Mucosa of rectum (tissue), 2 donors: Measurements from ENCODE around the gene APBB2.
"Not testable (repeated sequence)": the region's sequence is repeated elsewhere in the genome, so short reads cannot be mapped to it uniquely, and the experiment has no call there.

ENCODE experiments used
- H3K27ac ChIP-seq, 2 donors: one replicate each; pipeline ENCODE4 v1.7.0; 2013; ENCODE audit warnings: inconsistent platforms in 2 of 2, low read depth in 2 of 2, low read length in 2 of 2
- H3K27me3 ChIP-seq, 2 donors: one replicate each; pipeline ENCODE4 v1.7.0; 2013; ENCODE audit warnings: low read length in 2 of 2; ENCODE audit not compliant: control insufficient read depth in 2 of 2, insufficient read depth in 2 of 2
- H3K36me3 ChIP-seq, 2 donors: one replicate each; pipeline ENCODE4 v1.7.0; 2013; ENCODE audit warnings: low read length in 2 of 2; ENCODE audit not compliant: control insufficient read depth in 2 of 2, insufficient read depth in 2 of 2
- H3K4me1 ChIP-seq, 2 donors: one replicate each; pipeline ENCODE4 v1.7.0; 2013; ENCODE audit warnings: low read length in 2 of 2, mild to moderate bottlenecking in 1 of 2; ENCODE audit not compliant: control insufficient read depth in 2 of 2, insufficient read depth in 2 of 2
- H3K4me3 ChIP-seq, 2 donors: one replicate each; pipeline ENCODE4 v1.7.0; 2013; ENCODE audit warnings: low read length in 2 of 2
- H3K9ac ChIP-seq, 2 donors: one replicate each; pipeline ENCODE4 v1.7.0; 2013; ENCODE audit warnings: low read length in 2 of 2, low read depth in 1 of 2, mild to moderate bottlenecking in 1 of 2
- H3K9me3 ChIP-seq, 2 donors: one replicate each; pipeline ENCODE4 v1.7.0; 2013; ENCODE audit warnings: low read length in 2 of 2; ENCODE audit not compliant: control insufficient read depth in 2 of 2
- donor health status: healthy.
- donor health status: Normal muscosa, but diverticular disease.

APBB2 gene

GRCh38 chr4:40994321-40994720 is 220.0 kb downstream of the APBB2 start:
- not testable (repeated sequence) for H3K27ac ChIP-seq, H3K9me3 ChIP-seq, H3K4me3 ChIP-seq, H3K36me3 ChIP-seq, H3K9ac ChIP-seq, H3K27me3 ChIP-seq, H3K4me1 ChIP-seq

GRCh38 chr4:40993296-40993693 is 221.0 kb downstream of the APBB2 start:
- not testable (repeated sequence) for H3K27me3 ChIP-seq, H3K4me1 ChIP-seq, H3K9ac ChIP-seq, H3K27ac ChIP-seq, H3K9me3 ChIP-seq, H3K36me3 ChIP-seq, H3K4me3 ChIP-seq

GRCh38 chr4:40992472-40993295 is 221.7 kb downstream of the APBB2 start:
- Histone ChIP-seq H3K4me1 (no peaks in the 10 kb centered on the region), H3K27ac (no peak overlapping the region), H3K4me3 (no peak overlapping the region), H3K9me3 (no peaks in the 10 kb centered on the region), H3K27me3 (no peaks in the 10 kb centered on the region), H3K9ac (no peak overlapping the region), H3K36me3 (no peaks in the 10 kb centered on the region)

- H3K27me3 ChIP-seq = no peaks in the 10 kb centered on the region
- H3K4me1 ChIP-seq = no peaks in the 10 kb centered on the region
- no peaks in the 10 kb centered on the region for H3K9me3 ChIP-seq
- H3K27ac ChIP-seq = no peak overlapping the region
- no peaks in the 10 kb centered on the region for H3K36me3 ChIP-seq
- H3K9ac ChIP-seq = no peak overlapping the region
- H3K4me3 ChIP-seq = no peak overlapping the region
Observed at GRCh38 chr4:40991908-40992307, 222.4 kb downstream of the APBB2 start.

DNA sequence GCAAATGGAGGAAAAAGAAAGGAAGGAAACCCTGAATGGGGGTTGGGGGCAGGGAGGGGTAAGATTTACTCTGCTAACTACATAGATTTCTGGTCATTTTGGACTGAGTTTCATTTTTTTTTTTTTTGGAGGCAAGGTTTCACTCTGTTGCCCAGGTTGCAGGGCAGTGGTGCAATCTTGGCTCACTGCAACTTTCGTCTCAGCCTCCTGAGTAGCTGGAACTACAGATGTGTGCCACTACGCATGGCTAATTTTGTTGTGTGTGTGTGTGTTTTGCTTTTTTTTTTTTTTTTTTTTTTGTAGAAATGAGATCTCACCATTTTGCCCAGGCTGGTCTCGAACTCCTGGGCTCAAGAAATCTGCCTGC is 223.5 kb downstream of the APBB2 start:
- Histone ChIP-seq H3K4me3 (no peak overlapping the region), H3K9ac (no peak overlapping the region), H3K36me3 (no peaks in the 10 kb centered on the region), H3K4me1 (no peaks in the 10 kb centered on the region), H3K27me3 (no peaks in the 10 kb centered on the region), H3K27ac (no peak overlapping the region), H3K9me3 (no peaks in the 10 kb centered on the region)

DNA sequence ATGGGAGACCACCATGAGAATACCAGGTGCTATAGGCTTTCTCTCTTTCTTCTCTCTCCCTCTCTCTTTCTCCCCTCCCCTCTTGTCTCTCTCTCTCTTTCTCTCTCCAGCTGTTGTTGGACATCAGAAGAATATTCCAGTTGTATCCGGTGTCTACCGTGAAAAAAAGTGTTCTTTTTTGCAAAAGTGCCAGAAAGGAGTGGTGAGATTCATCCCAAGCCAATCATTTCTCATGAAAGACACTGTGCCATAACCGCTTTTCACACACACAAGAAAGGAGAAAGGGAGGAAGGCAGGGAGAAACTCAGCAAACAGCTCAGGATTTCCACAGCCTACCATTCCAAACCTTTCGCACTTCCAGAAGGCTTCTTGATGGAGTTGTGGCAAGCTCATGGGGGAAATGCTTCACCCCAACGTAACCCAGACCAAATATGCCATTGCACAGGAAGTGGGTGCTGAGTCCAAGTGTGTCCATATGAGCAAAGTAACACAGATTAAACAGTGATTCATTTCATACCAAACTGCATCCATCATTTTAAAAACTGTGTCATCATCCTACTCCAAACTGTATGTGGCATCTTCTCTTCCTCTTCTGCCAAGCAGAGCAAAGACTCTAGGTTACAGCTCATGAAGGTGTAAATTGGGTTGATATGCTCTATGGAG is 224.0 kb downstream of the APBB2 start:
- Histone ChIP-seq H3K36me3 (no peaks in the 10 kb centered on the region), H3K9me3 (no peaks in the 10 kb centered on the region), H3K27me3 (no peaks in the 10 kb centered on the region), H3K4me3 (no peak overlapping the region), H3K4me1 (no peaks in the 10 kb centered on the region), H3K9ac (no peak overlapping the region), H3K27ac (no peak overlapping the region)

GRCh38 chr4:40987151-40987550 is 227.2 kb downstream of the APBB2 start:
- no peaks in the 10 kb centered on the region for H3K27me3 ChIP-seq

GRCh38 chr4:40986375-40986774 is 228.0 kb downstream of the APBB2 start:
- Histone ChIP-seq H3K27me3 (no peaks in the 10 kb centered on the region), H3K36me3 (no peaks in the 10 kb centered on the region), H3K27ac (no peak overlapping the region)

More at GRCh38 chr4:40987151-40987550, 227.2 kb downstream of the APBB2 start:
- no peak overlapping the region for H3K4me3 ChIP-seq
- H3K36me3 ChIP-seq = no peaks in the 10 kb centered on the region
- H3K27ac ChIP-seq = no peak overlapping the region
- no peaks in the 10 kb centered on the region for H3K9me3 ChIP-seq
- no peaks in the 10 kb centered on the region for H3K4me1 ChIP-seq
- no peak overlapping the region for H3K9ac ChIP-seq

GRCh38 chr4:40984051-40984450 is 230.3 kb downstream of the APBB2 start:
- Histone ChIP-seq H3K27ac (no peak overlapping the region), H3K4me3 (no peak overlapping the region), H3K27me3 (no peaks in the 10 kb centered on the region), H3K4me1 (no peaks in the 10 kb centered on the region), H3K9ac (no peak overlapping the region), H3K36me3 (no peaks in the 10 kb centered on the region), H3K9me3 (no peaks in the 10 kb centered on the region)

More at GRCh38 chr4:40986375-40986774, 228.0 kb downstream of the APBB2 start:
- Histone ChIP-seq H3K9ac (no peak overlapping the region), H3K9me3 (no peaks in the 10 kb centered on the region), H3K4me1 (no peaks in the 10 kb centered on the region), H3K4me3 (no peak overlapping the region)

GRCh38 chr4:40980318-40980883 is 233.9 kb downstream of the APBB2 start:
- H3K27me3 ChIP-seq = no peaks in the 10 kb centered on the region
- H3K4me3 ChIP-seq = no peak overlapping the region
- H3K9ac ChIP-seq = no peak overlapping the region
- no peaks in the 10 kb centered on the region for H3K36me3 ChIP-seq
- no peaks in the 10 kb centered on the region for H3K4me1 ChIP-seq
- H3K27ac ChIP-seq = no peak overlapping the region
- no peaks in the 10 kb centered on the region for H3K9me3 ChIP-seq
